ENCODE results near the gene FHIT. TPM values are rescaled to one million over a fixed set of nuclear protein-coding genes. Genes with fewer than 3 reads are reported as not detected.

The FHIT gene
- total RNA-seq, 2 experiments from 2014 or later, result 86.0 to 90.6 TPM

DNA sequence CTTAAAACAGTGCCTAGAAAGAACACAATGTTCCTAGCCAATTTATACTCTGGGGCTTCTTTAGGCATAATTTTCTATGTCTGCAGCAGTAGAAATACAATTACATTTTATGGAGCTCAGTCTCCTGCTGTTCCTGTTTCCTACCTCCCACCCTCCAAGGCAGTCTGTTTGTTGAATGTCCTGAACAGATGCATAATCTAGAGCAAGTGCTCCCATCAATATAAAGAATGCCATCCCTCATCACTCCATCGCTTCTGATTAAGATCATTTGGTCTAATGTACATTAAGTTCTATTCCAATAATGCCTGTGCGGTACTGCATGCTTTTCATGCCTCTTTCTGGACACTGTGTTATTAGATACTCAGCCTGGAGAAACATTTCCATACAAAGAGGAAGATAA is 1331.7 kb downstream of the FHIT start:
- intact Hi-C loops (cut with DNase I, micrococcal nuclease), result no loop called here
- H3K36me3 Mint-ChIP-seq (ENCODE audit: low read depth), result peaks cover 90% of the 10 kb centered on the region
- Histone ChIP-seq H3K36me3 (ENCODE audit: insufficient read depth, low read length) (peaks cover 5% of the 10 kb centered on the region), H3K9me3 (ENCODE audit: control insufficient read depth in 1 of 2, insufficient read depth in 1 of 2, low read length in 2 of 2) (no peaks in the 10 kb centered on the region), H3K27ac (ENCODE audit: low read depth in 1 of 2, low read length in 2 of 2) (no peak overlapping the region), H3K27me3 (ENCODE audit: control insufficient read depth in 1 of 2, insufficient read depth in 2 of 2, low read length in 2 of 2) (no peaks in the 10 kb centered on the region), H3K4me3 (ENCODE audit: low read length) (no peak overlapping the region), H3K4me1 (ENCODE audit: insufficient read depth, low read length) (peaks cover 8% of the 10 kb centered on the region)
- H3K4me3 Mint-ChIP-seq, result peak overlapping the region; percentile 38
- ChIA-PET POLR2A (no interaction called here), CTCF (no interaction called here)
- peaks cover 65% of the 10 kb centered on the region for H3K4me1 Mint-ChIP-seq (ENCODE audit: low read depth)
- peak overlapping the region; percentile 19 for H3K27ac Mint-ChIP-seq
- no peaks in the 10 kb centered on the region for H3K27me3 Mint-ChIP-seq
- ATAC-seq (ENCODE audit: poor library complexity) (no peak), DNase-seq (no peak)
- no peaks in the 10 kb centered on the region for H3K9me3 Mint-ChIP-seq
- TF ChIP-seq, protein P1, sequence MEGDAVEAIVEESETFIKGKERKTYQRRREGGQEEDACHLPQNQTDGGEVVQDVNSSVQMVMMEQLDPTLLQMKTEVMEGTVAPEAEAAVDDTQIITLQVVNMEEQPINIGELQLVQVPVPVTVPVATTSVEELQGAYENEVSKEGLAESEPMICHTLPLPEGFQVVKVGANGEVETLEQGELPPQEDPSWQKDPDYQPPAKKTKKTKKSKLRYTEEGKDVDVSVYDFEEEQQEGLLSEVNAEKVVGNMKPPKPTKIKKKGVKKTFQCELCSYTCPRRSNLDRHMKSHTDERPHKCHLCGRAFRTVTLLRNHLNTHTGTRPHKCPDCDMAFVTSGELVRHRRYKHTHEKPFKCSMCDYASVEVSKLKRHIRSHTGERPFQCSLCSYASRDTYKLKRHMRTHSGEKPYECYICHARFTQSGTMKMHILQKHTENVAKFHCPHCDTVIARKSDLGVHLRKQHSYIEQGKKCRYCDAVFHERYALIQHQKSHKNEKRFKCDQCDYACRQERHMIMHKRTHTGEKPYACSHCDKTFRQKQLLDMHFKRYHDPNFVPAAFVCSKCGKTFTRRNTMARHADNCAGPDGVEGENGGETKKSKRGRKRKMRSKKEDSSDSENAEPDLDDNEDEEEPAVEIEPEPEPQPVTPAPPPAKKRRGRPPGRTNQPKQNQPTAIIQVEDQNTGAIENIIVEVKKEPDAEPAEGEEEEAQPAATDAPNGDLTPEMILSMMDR (IDR thresholded peaks at IDR 0.05), result no peak

- ATAC-seq (ENCODE audit: poor library complexity) (no peak), DNase-seq (no peak)
- ChIA-PET POLR2A (no interaction called here), CTCF (no interaction called here)
- H3K27ac ChIP-seq (ENCODE audit: low read depth in 1 of 2, low read length in 2 of 2), result no peak overlapping the region
- Mint-ChIP-seq H3K4me1 (ENCODE audit: low read depth) (peaks cover 28% of the 10 kb centered on the region), H3K4me3 (no peak overlapping the region), H3K27me3 (no peaks in the 10 kb centered on the region), H3K9me3 (no peaks in the 10 kb centered on the region), H3K27ac (no peak overlapping the region), H3K36me3 (ENCODE audit: low read depth) (peaks cover 74% of the 10 kb centered on the region)
- H3K27me3 ChIP-seq (ENCODE audit: control insufficient read depth in 1 of 2, insufficient read depth in 2 of 2, low read length in 2 of 2), result no peaks in the 10 kb centered on the region
- H3K36me3 ChIP-seq (ENCODE audit: insufficient read depth, low read length), result no peaks in the 10 kb centered on the region
- no peaks in the 10 kb centered on the region for H3K9me3 ChIP-seq (ENCODE audit: control insufficient read depth in 1 of 2, insufficient read depth in 1 of 2, low read length in 2 of 2)
- peaks cover 8% of the 10 kb centered on the region for H3K4me1 ChIP-seq (ENCODE audit: insufficient read depth, low read length)
- TF ChIP-seq, protein P1 (IDR thresholded peaks at IDR 0.05), result no peak
- no peak overlapping the region for H3K4me3 ChIP-seq (ENCODE audit: low read length)
- intact Hi-C loops (cut with DNase I, micrococcal nuclease), result no loop called here
Measured at GRCh38 chr3:59914251-59914650, 1337.0 kb downstream of the FHIT start.

GRCh38 chr3:59913645-59914044 is 1337.6 kb downstream of the FHIT start:
- H3K9me3 Mint-ChIP-seq, result no peaks in the 10 kb centered on the region
- Histone ChIP-seq H3K4me3 (ENCODE audit: low read length) (no peak overlapping the region), H3K9me3 (ENCODE audit: control insufficient read depth in 1 of 2, insufficient read depth in 1 of 2, low read length in 2 of 2) (no peaks in the 10 kb centered on the region), H3K27ac (ENCODE audit: low read depth in 1 of 2, low read length in 2 of 2) (no peak overlapping the region), H3K27me3 (ENCODE audit: control insufficient read depth in 1 of 2, insufficient read depth in 2 of 2, low read length in 2 of 2) (no peaks in the 10 kb centered on the region), H3K4me1 (ENCODE audit: insufficient read depth, low read length) (peaks cover 3% of the 10 kb centered on the region), H3K36me3 (ENCODE audit: insufficient read depth, low read length) (no peaks in the 10 kb centered on the region)
- H3K27me3 Mint-ChIP-seq, result no peaks in the 10 kb centered on the region
- POLR2A ChIA-PET, result no interaction called here
- intact Hi-C loops (cut with DNase I, micrococcal nuclease), result no loop called here
- TF ChIP-seq, protein P1 (IDR thresholded peaks at IDR 0.05), result no peak
- DNase-seq (no peak), ATAC-seq (ENCODE audit: poor library complexity) (no peak)
- peaks cover 23% of the 10 kb centered on the region for H3K4me1 Mint-ChIP-seq (ENCODE audit: low read depth)
- no peak overlapping the region for H3K4me3 Mint-ChIP-seq
- peaks cover 68% of the 10 kb centered on the region for H3K36me3 Mint-ChIP-seq (ENCODE audit: low read depth)
- H3K27ac Mint-ChIP-seq, result no peak overlapping the region
- CTCF ChIA-PET, result no interaction called here

All from CD4-positive, alpha-beta T cell (primary cell).